H1 (cell line): ENCODE data around the gene FNDC3A. TPM values are rescaled to one million over a fixed set of nuclear protein-coding genes. Genes with fewer than 3 reads are reported as not detected.

ENCODE experiments used
- CTCF ChIA-PET: fragments of 300-600 bp; sonication (Branson Sonifier 250); formaldehyde crosslinking; loops from one replicate; lab custom pipeline; 2021; ENCODE audit not compliant: partially characterized antibody; lab: Charles Lee
- POLR2A ChIA-PET: fragments of 300-600 bp; sonication (Branson Sonifier 250); formaldehyde crosslinking; loops from one replicate; lab custom pipeline; 2021; ENCODE audit warnings: inconsistent platforms; ENCODE audit not compliant: partially characterized antibody; lab: Charles Lee
- DNase-seq, 2 experiments: peaks; one replicate each; pipeline versions ENCODE4 v3.0.0 to v3.0.0-alpha.2; 2010 to 2022; ENCODE audit warnings: low spot score in 2 of 2, low read depth in 1 of 2, mixed read lengths in 1 of 2
- FAIRE-seq: peaks from 2 replicates; lab custom pipeline; 2011; peaks lifted over from hg19 to GRCh38; lab: Jason Lieb, UNC
- H2AFZ ChIP-seq: 2 replicates; pipeline ENCODE4 v1.8.1; 2012; ENCODE audit warnings: low read length, inconsistent platforms
- H2AK5ac ChIP-seq: 2 replicates; pipeline ENCODE4 v1.6.1; 2013; ENCODE audit warnings: low read depth, low read length
- H2BK120ac ChIP-seq: replicated peaks from 2 replicates; pipeline ENCODE3; 2013; ENCODE audit warnings: low read depth, low read length, inconsistent platforms
- H2BK12ac ChIP-seq: 2 replicates; pipeline ENCODE4 v1.6.1; 2013; ENCODE audit warnings: low read depth, low read length
- H2BK15ac ChIP-seq: 2 replicates; pipeline ENCODE4 v1.6.1; 2013; ENCODE audit warnings: low read length
- H2BK20ac ChIP-seq: 2 replicates; pipeline ENCODE4 v1.6.1; 2013; ENCODE audit warnings: low read length
- H2BK5ac ChIP-seq: 2 replicates; pipeline ENCODE4 v1.6.1; 2013; ENCODE audit warnings: low read depth, low read length
- H3K14ac ChIP-seq: 2 replicates; pipeline ENCODE4 v1.6.1; 2013; ENCODE audit warnings: inconsistent platforms; ENCODE audit not compliant: insufficient read length
- H3K18ac ChIP-seq: 2 replicates; pipeline ENCODE4 v1.6.1; 2013; ENCODE audit warnings: low read length; ENCODE audit errors: extremely low read depth
- H3K23ac ChIP-seq: 2 replicates; pipeline ENCODE4 v1.6.1; 2013; ENCODE audit warnings: inconsistent platforms; ENCODE audit not compliant: insufficient read length
- H3K23me2 ChIP-seq: 2 replicates; pipeline ENCODE4 v1.6.1; 2013; ENCODE audit warnings: low read depth, low read length
- H3K27ac ChIP-seq: 2 replicates; pipeline ENCODE4 v1.6.1; 2011; ENCODE audit warnings: low read depth, low read length, inconsistent platforms
- H3K27me3 ChIP-seq, 4 experiments: replicated peaks in 1 of 4; 1 replicate in 1 of 4; 2 replicates in 3 of 4; pipeline versions ENCODE4 v1.6.1 to v1.8.1; 2011 to 2013; ENCODE audit warnings: low read length in 3 of 4, mild to moderate bottlenecking in 3 of 4, inconsistent platforms in 2 of 4, mixed read lengths in 2 of 4, moderate library complexity in 1 of 4; ENCODE audit not compliant: control insufficient read depth in 3 of 4, insufficient read depth in 3 of 4; ENCODE audit errors: extremely low read depth in 1 of 4
- H3K36me3 ChIP-seq, 4 experiments: 2 replicates each; pipeline versions ENCODE4 v1.6.1 to v1.8.1; 2011 to 2013; ENCODE audit warnings: mild to moderate bottlenecking in 4 of 4, low read length in 3 of 4, moderate library complexity in 2 of 4, control low read depth in 1 of 4, inconsistent platforms in 1 of 4; ENCODE audit not compliant: insufficient read depth in 4 of 4, control insufficient read depth in 2 of 4
- H3K4ac ChIP-seq: replicated peaks from 2 replicates; pipeline ENCODE3; 2013; ENCODE audit warnings: low read length, low read depth, mixed read lengths, inconsistent platforms; ENCODE audit not compliant: insufficient read length
- H3K4me1 ChIP-seq, 4 experiments: replicated peaks in 1 of 4; 1 replicate in 1 of 4; 2 replicates in 3 of 4; pipeline versions ENCODE4 v1.6.1 to v1.8.1; 2011 to 2013; ENCODE audit warnings: low read length in 3 of 4, inconsistent platforms in 2 of 4, mixed read lengths in 1 of 4; ENCODE audit not compliant: insufficient read depth in 4 of 4, control insufficient read depth in 3 of 4
- H3K4me2 ChIP-seq, 2 experiments: 2 replicates each; pipeline versions ENCODE4 v1.6.1 to v1.8.1; 2011 to 2013; ENCODE audit warnings: low read depth in 2 of 2, low read length in 2 of 2, control low read depth in 1 of 2, inconsistent platforms in 1 of 2, mild to moderate bottlenecking in 1 of 2; ENCODE audit not compliant: insufficient read depth in 1 of 2
- H3K4me3 ChIP-seq, 4 experiments: fragments of 200-600, 300-600 bp in 1 of 4; sonication (generic), shearing (Covaris generic), sonication (Bioruptor Twin) in 1 of 4; 2 replicates each; pipeline versions ENCODE4 v1.5.1 to v1.8.1; 2011 to 2016; ENCODE audit warnings: low read length in 4 of 4, low read depth in 3 of 4, control low read depth in 2 of 4, inconsistent platforms in 2 of 4, mild to moderate bottlenecking in 2 of 4, mixed read lengths in 1 of 4, moderate library complexity in 1 of 4; ENCODE audit not compliant: insufficient read depth in 2 of 4; ENCODE audit errors: extremely low read depth in 1 of 4
- H3K56ac ChIP-seq: replicated peaks from 2 replicates; pipeline ENCODE3; 2013; ENCODE audit warnings: low read depth, mild to moderate bottlenecking, mixed read lengths, low read length, inconsistent platforms; ENCODE audit not compliant: insufficient read length
- H3K79me1 ChIP-seq: 2 replicates; pipeline ENCODE4 v1.6.1; 2013; ENCODE audit warnings: low read depth, low read length, control low read depth
- H3K79me2 ChIP-seq, 2 experiments: 2 replicates each; pipeline versions ENCODE4 v1.6.1 to v1.8.1; 2012 to 2013; ENCODE audit warnings: low read length in 2 of 2, mild to moderate bottlenecking in 2 of 2, inconsistent platforms in 1 of 2; ENCODE audit not compliant: insufficient read depth in 2 of 2, control insufficient read depth in 1 of 2
- H3K9ac ChIP-seq, 4 experiments: replicated peaks in 1 of 4; 1 replicate in 1 of 4; 2 replicates in 3 of 4; pipeline versions ENCODE4 v1.6.1 to v1.8.1; 2011 to 2013; ENCODE audit warnings: low read depth in 3 of 4, low read length in 3 of 4, control low read depth in 2 of 4, mild to moderate bottlenecking in 2 of 4, moderate library complexity in 2 of 4, inconsistent platforms in 1 of 4; ENCODE audit errors: extremely low read depth in 1 of 4
- H3K9me3 ChIP-seq, 2 experiments: 2 replicates each; pipeline versions ENCODE4 v1.6.1 to v1.8.1; 2012 to 2013; ENCODE audit warnings: mild to moderate bottlenecking in 2 of 2, moderate library complexity in 2 of 2, control low read depth in 1 of 2, inconsistent platforms in 1 of 2, low read depth in 1 of 2, low read length in 1 of 2, mixed read lengths in 1 of 2; ENCODE audit not compliant: insufficient read depth in 2 of 2
- H4K20me1 ChIP-seq, 2 experiments: replicated peaks in 1 of 2; 2 replicates each; pipeline versions ENCODE3 to v1.8.1; 2011 to 2013; ENCODE audit warnings: inconsistent platforms in 2 of 2, low read length in 2 of 2, mild to moderate bottlenecking in 1 of 2; ENCODE audit not compliant: insufficient read depth in 2 of 2, control insufficient read depth in 1 of 2
- H4K5ac ChIP-seq: 2 replicates; pipeline ENCODE4 v1.6.1; 2013; ENCODE audit warnings: low read length, low read depth, mixed read lengths, inconsistent platforms; ENCODE audit not compliant: insufficient read length
- H4K8ac ChIP-seq: 2 replicates; pipeline ENCODE4 v1.8.0; 2013; ENCODE audit warnings: mild to moderate bottlenecking, moderate library complexity, low read length, inconsistent platforms; ENCODE audit not compliant: insufficient read depth; ENCODE audit errors: extremely low read depth
- H4K91ac ChIP-seq: replicated peaks from 2 replicates; pipeline ENCODE3; 2013; ENCODE audit warnings: low read length, mixed read lengths, inconsistent platforms; ENCODE audit not compliant: insufficient read length
- CBX8 ChIP-seq: fragments of 300-800, 300-1000 bp; sonication (generic); IDR thresholded peaks from 2 replicates; pipeline ENCODE4 v1.7.1; 2016; ENCODE audit warnings: low read depth, low read length, borderline replicate concordance
- CEBPB ChIP-seq: IDR thresholded peaks from 2 replicates; pipeline ENCODE4 v1.6.1; 2012; ENCODE audit warnings: low read depth, low read length
- CHD1 ChIP-seq: IDR thresholded peaks from 2 replicates; pipeline ENCODE4 v1.6.1; 2012; ENCODE audit warnings: low read depth, low read length, improper control_type of control experiment
- EGR1 ChIP-seq: IDR thresholded peaks from 2 replicates; pipeline ENCODE4 v1.6.1; 2011; ENCODE audit warnings: low read depth, low read length, borderline replicate concordance
- EP300 ChIP-seq, 2 experiments: IDR thresholded peaks; 1 replicate in 1 of 2; 2 replicates in 1 of 2; pipeline ENCODE4 v1.6.1; 2011 to 2012; ENCODE audit warnings: low read depth in 2 of 2, low read length in 2 of 2, mild to moderate bottlenecking in 2 of 2, borderline replicate concordance in 1 of 2, inconsistent platforms in 1 of 2, moderate library complexity in 1 of 2
- HDAC2 ChIP-seq, 2 experiments: fragments of 300-600 bp in 1 of 2; sonication (generic) in 1 of 2; IDR thresholded peaks; 2 replicates each; pipeline ENCODE4 v1.6.1; 2011 to 2012; ENCODE audit warnings: low read depth in 2 of 2, low read length in 2 of 2, mild to moderate bottlenecking in 2 of 2, moderate library complexity in 2 of 2, borderline replicate concordance in 1 of 2, inconsistent platforms in 1 of 2
- MAFK ChIP-seq: IDR thresholded peaks from 2 replicates; pipeline ENCODE4 v1.6.1; 2012; ENCODE audit warnings: low read depth, mild to moderate bottlenecking, improper control_type of control experiment, low read length
- NANOG ChIP-seq: IDR thresholded peaks from 2 replicates; pipeline ENCODE4 v1.6.1; 2011; ENCODE audit warnings: low read length, low read depth, mild to moderate bottlenecking, inconsistent platforms; ENCODE audit not compliant: insufficient read depth, poor library complexity, severe bottlenecking
- RFX5 ChIP-seq: IDR thresholded peaks from 2 replicates; pipeline ENCODE4 v1.6.1; 2011; ENCODE audit warnings: low read depth, low read length, improper control_type of control experiment, borderline replicate concordance
- SAP30 ChIP-seq: fragments of 300-600 bp; sonication (generic); IDR thresholded peaks from 2 replicates; pipeline ENCODE4 v1.7.1; 2012; ENCODE audit warnings: low read length, moderate library complexity, mild to moderate bottlenecking, inconsistent platforms; ENCODE audit not compliant: insufficient read depth, insufficient replicate concordance
- SIRT6 ChIP-seq: IDR thresholded peaks from one replicate; pipeline ENCODE4 v1.7.1; 2012; ENCODE audit warnings: low read length, inconsistent platforms
- SIX5 ChIP-seq: IDR thresholded peaks from 2 replicates; pipeline ENCODE4 v1.6.1; 2011; ENCODE audit warnings: mild to moderate bottlenecking, low read depth, low read length
- SP2 ChIP-seq: IDR thresholded peaks from 2 replicates; pipeline ENCODE4 v1.6.1; 2012; ENCODE audit warnings: mild to moderate bottlenecking, low read length, inconsistent platforms
- SP4 ChIP-seq: IDR thresholded peaks from 2 replicates; pipeline ENCODE4 v1.6.1; 2012; ENCODE audit warnings: low read length, inconsistent platforms
- TAF1 ChIP-seq: IDR thresholded peaks from 2 replicates; pipeline ENCODE4 v1.6.1; 2011; ENCODE audit warnings: mild to moderate bottlenecking, low read depth, low read length
- TEAD4 ChIP-seq: IDR thresholded peaks from 2 replicates; pipeline ENCODE4 v1.6.1; 2012; ENCODE audit warnings: low read depth, low read length, inconsistent platforms, mixed read lengths
- WGBS, 2 experiments: shearing (Covaris generic) in 1 of 2; methylation state at CpG; one replicate each; pipeline versions ENCODE4 v1.1.6 to v1.1.7; 2013 to 2015; ENCODE audit warnings: low lambda C conversion rate in 2 of 2, mixed read lengths in 2 of 2, inconsistent platforms in 1 of 2, low coverage in 1 of 2, missing lambda C conversion rate in 1 of 2; ENCODE audit not compliant: insufficient replicate concordance in 2 of 2, insufficient coverage in 1 of 2, insufficient read length in 1 of 2; ENCODE audit errors: extremely low coverage in 1 of 2, missing lambda C conversion rate in 1 of 2; 5-methylcytosine and 5-hydroxymethylcytosine counted together
- polyA plus RNA-seq, 7 experiments: library from polyadenylated mRNA; depleted of rRNA in 3 of 7; stranded (reverse) in 5 of 7; unstranded in 2 of 7; fragments of >200 nt in 5 of 7; fragments of 200-250 nt in 2 of 7; gene quantifications; 1 replicate in 5 of 7; 2 replicates in 1 of 7; 4 replicates in 1 of 7; pipeline versions ENCODE4 v1.2.1 to v1.2.3, GENCODE V29; 2011 to 2013; ENCODE audit warnings: missing spikeins in 2 of 7, mixed read lengths in 2 of 7
- total RNA-seq: library from RNA; stranded (reverse); fragmentation: NEBNext Ultra II Directional; extraction: Animal tissue kit (Norgen Biotek cat#: 25700); gene quantifications from 2 replicates; pipeline ENCODE4 v1.2.1, GENCODE V29; 2021

FNDC3A gene
- total and polyA plus RNA-seq, 2 of the 8 experiments (the other 6 are each of a cell fraction or from before 2014, with no cell fraction given), result 14.6 to 26.0 TPM

DNA sequence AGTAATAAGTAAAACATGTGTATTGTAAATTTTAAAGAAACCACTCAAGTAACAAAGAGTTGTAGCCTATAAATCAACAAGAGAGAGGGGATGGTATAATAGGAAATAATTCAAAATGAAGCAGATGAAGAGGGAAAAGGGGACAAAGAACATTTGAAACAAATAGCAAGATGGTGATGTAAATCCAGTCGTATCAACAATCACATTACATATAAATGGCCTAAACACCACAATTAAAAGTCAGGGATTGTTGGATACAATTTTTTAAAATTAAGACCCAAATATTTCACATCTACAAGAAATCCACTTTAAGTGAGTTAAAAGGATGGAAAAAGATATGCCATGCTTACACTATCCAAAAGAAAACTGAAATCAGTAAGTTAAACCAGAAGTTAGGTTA lies 15.2 kb downstream of the FNDC3A start:
- Histone ChIP-seq H3K14ac (no peak overlapping the region), H2BK12ac (no peak overlapping the region), H4K5ac (no peak overlapping the region), H3K4ac (no peak overlapping the region), H3K79me1 (no peaks in the 10 kb centered on the region), H3K27ac (no peak overlapping the region), H4K91ac (no peak overlapping the region), H3K9ac (no peak overlapping the region), H2BK120ac (no peak overlapping the region), H3K23me2 (no peaks in the 10 kb centered on the region), H3K56ac (no peak overlapping the region), H3K79me2 (peaks cover 0 to 17% of the 10 kb centered on the region in 2 experiments; a peak in 2 of 4 replicates), H2AK5ac (no peak overlapping the region), H3K27me3 (no peaks in the 10 kb centered on the region), H3K18ac (no peak overlapping the region), H3K23ac (no peak overlapping the region), H3K4me2 (no peak overlapping the region), H3K36me3 (no peaks in the 10 kb centered on the region), H4K8ac (no peak overlapping the region), H2BK5ac (no peak overlapping the region), H4K20me1 (no peaks in the 10 kb centered on the region), H3K9me3 (0 out of 4 replicates have a peak, but pooled peaks cover 0 to 4% of the 10 kb centered on the region in 2 experiments), H3K4me3 (no peak overlapping the region), H2BK15ac (no peak overlapping the region), H3K4me1 (no peaks in the 10 kb centered on the region), H2BK20ac (no peak overlapping the region), H2AFZ (no peak overlapping the region)
- CTCF ChIA-PET, result no interaction called here
- WGBS, 2 experiments, result 94% methylated on average over 1 of the region's 1 CpG; no CpG with 5 or more reads in 1 of the 2 experiments
- no peak for DNase-seq
- no peak for FAIRE-seq
- POLR2A ChIA-PET, result no interaction called here
- TF ChIP-seq RFX5, result no peak
- no peak for TF ChIP-seq MAFK
- TF ChIP-seq CHD1, result no peak
- TF ChIP-seq HDAC2 (IDR thresholded peaks at IDR 0.05; ENCODE audit: borderline replicate concordance in 1 of 2, low read depth in 2 of 2, low read length in 2 of 2), result no peak
- TF ChIP-seq SIRT6, result no peak
- no peak for TF ChIP-seq TAF1
- TF ChIP-seq SP4, result no peak
- TF ChIP-seq EP300 (IDR thresholded peaks at IDR 0.05; ENCODE audit: borderline replicate concordance in 1 of 2, low read depth in 2 of 2, low read length in 2 of 2), result no peak
- TF ChIP-seq SIX5, result no peak
- TF ChIP-seq SP2, result no peak
- no peak for TF ChIP-seq CEBPB
- TF ChIP-seq NANOG, result no peak
- TF ChIP-seq CBX8, result no peak
- no peak for TF ChIP-seq TEAD4
- no peak for TF ChIP-seq SAP30
- no peak for TF ChIP-seq EGR1
